Ovary (tissue), 9 donors: ENCODE measurements around the gene TEN1. TPM values are rescaled to one million over a fixed set of nuclear protein-coding genes. Genes with fewer than 3 reads are reported as not detected.

ENCODE experiments used
- DNase-seq, 5 donors: peaks; one replicate each; pipeline ENCODE4 v3.0.0-alpha.2; 2019 to 2020
- H3K27ac ChIP-seq, 2 donors: fragments of 200-600 bp; one replicate each; pipeline versions ENCODE4 v1.5.1 to v1.8.0; 2019 to 2022
- H3K27me3 ChIP-seq: fragments of 200-600 bp; one replicate; pipeline ENCODE4 v1.8.0; 2022
- H3K36me3 ChIP-seq: fragments of 200-600 bp; sonication (generic); one replicate; pipeline ENCODE4 v1.5.1; 2019
- H3K4me1 ChIP-seq: one replicate; pipeline ENCODE4 v1.8.1; 2013; ENCODE audit warnings: mild to moderate bottlenecking, moderate library complexity; ENCODE audit not compliant: insufficient read depth
- H3K4me3 ChIP-seq: fragments of 200-600 bp; sonication (generic); one replicate; pipeline ENCODE4 v1.5.1; 2017
- H3K9me3 ChIP-seq, 2 donors: fragments of 200-600 bp in 1 of 2; sonication (generic) in 1 of 2; one replicate each; pipeline versions ENCODE4 v1.5.1 to v1.8.1; 2013 to 2019; ENCODE audit warnings: mild to moderate bottlenecking in 1 of 2, moderate library complexity in 1 of 2
- CTCF ChIP-seq, 3 donors: fragments of 450-650 bp in 2 of 3; fragments of 200-600 bp in 1 of 3; IDR thresholded peaks; one replicate each; pipeline versions ENCODE4 v1.5.1 to v1.8.0; 2016 to 2022; ENCODE audit warnings: antibody characterized with exemption in 3 of 3, mild to moderate bottlenecking in 1 of 3
- EP300 ChIP-seq: sonication (generic); formaldehyde crosslinking; IDR thresholded peaks from one replicate; pipeline ENCODE4 v1.6.1; 2017; ENCODE audit warnings: antibody characterized with exemption
- POLR2A ChIP-seq: fragments of 450-650 bp; IDR thresholded peaks from one replicate; pipeline ENCODE4 v1.6.1; 2017; ENCODE audit warnings: antibody characterized with exemption, mild to moderate bottlenecking, moderate library complexity
- WGBS, 3 donors: extraction: QIAGEN DNeasy Blood & Tissue Kit in 1 of 3; methylation state at CpG; one replicate each; pipeline versions ENCODE4 v1.1.5 to v1.1.7; 2013 to 2017; 5-methylcytosine and 5-hydroxymethylcytosine counted together
- intact Hi-C, 4 donors: fragments of 100-400 bp; cut with DNase I; formaldehyde crosslinking; loops; one replicate each; pipeline versions ENCODE4 v1.11.0 to v1.15.1; 2022 to 2023
- polyA plus RNA-seq, 2 donors: library from polyadenylated mRNA; stranded (reverse); fragments of 200-250 nt in 1 of 2; fragments of 350-450 nt in 1 of 2; fragmentation: Illumina TruSeq in 1 of 2; extraction: RNeasy Lipid Tissue Mini Kit (QIAGEN cat#74804) in 1 of 2; gene quantifications; one replicate each; pipeline ENCODE4 v1.2.3, GENCODE V29; 2013 to 2014
- total RNA-seq, 7 donors: library from RNA; depleted of rRNA in 2 of 7; stranded (reverse); fragments of >200 nt in 2 of 7; fragmentation: NEBNext Ultra II Directional in 3 of 7; extraction: Animal tissue kit (Norgen Biotek cat#: 25700) in 3 of 7; gene quantifications; one replicate each; pipeline versions ENCODE4 v1.1.0 to v1.2.4, GENCODE V29; 2016 to 2023
- donor health status: DM: no; HTN: no; CAD: no; lungs with moderate emphysema.
- donor health status: DM: no; HTN: no; CAD: no.
- donor health status: Bipolar disorder and iron deficiency.
- donor health status: DM: yes; HTN: yes; CAD: no.
- donor health status: DM: no; HTN: no; CAD: no.
- donor health status: DM: yes; HTN: yes; CAD: no.

TEN1 gene
- total and polyA plus RNA-seq, 9 donors = 6.1 to 18.1 (median 10.5) TPM

DNA sequence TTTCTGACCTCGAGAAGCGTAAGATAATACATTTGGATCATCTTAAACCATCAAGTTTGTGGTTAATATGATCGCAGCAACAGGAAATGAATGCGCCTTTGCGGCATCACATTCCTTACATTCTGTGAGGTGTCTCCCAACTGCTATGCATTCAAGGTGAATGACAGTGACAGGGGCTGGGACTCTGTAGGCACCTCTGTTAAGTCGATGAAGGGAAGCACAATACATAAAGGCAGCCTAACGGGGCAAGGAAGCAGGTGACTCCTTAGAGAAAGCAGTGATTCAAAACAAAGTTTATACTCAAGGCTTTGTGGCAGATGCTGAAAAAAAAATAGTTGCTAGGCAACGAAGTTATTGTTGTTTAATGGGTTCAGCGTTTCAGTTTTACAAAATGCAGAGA lies 69.7 kb downstream of the TEN1 start:
- no peaks in the 10 kb centered on the region for H3K4me1 ChIP-seq
- WGBS, 3 donors = 75 to 83% (median 79%) methylated on average over 9 of the region's 9 CpGs
- no peaks in the 10 kb centered on the region for H3K27me3 ChIP-seq
- H3K36me3 ChIP-seq = no peaks in the 10 kb centered on the region
- no peak overlapping the region for H3K27ac ChIP-seq
- no peak overlapping the region for H3K4me3 ChIP-seq
- DNase-seq = no peak
- no peak for TF ChIP-seq POLR2A
- no peak for TF ChIP-seq CTCF (IDR thresholded peaks at IDR 0.05)
- no peak for TF ChIP-seq EP300
- intact Hi-C loops = no loop called here
- H3K9me3 ChIP-seq = no peaks in the 10 kb centered on the region

DNA sequence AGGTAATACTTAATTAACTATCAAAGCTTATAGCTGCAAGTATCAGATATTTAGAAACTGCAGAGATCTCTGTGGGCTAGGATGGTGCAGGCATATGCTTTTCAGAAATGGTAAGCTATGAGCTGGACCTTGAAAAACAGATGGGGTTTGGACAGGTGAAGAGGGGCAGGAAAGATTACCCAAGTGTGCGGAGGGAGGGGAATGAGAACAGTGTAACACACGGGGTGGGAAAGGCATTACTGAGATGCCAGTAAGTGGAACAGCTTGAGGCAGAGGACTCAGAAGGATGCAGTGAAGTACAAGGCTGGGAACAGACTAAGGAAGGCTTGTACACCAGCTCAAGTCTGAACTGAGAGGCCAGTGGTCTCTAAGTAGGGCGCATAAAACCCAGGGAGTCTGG lies 70.2 kb downstream of the TEN1 start:
- no peaks in the 10 kb centered on the region for H3K27me3 ChIP-seq
- H3K4me3 ChIP-seq = no peak overlapping the region
- H3K9me3 ChIP-seq = no peaks in the 10 kb centered on the region
- no peak for TF ChIP-seq EP300
- no peak for TF ChIP-seq POLR2A
- no peak for TF ChIP-seq CTCF (IDR thresholded peaks at IDR 0.05)
- no peak overlapping the region for H3K27ac ChIP-seq
- intact Hi-C loops = no loop called here
- DNase-seq = no peak
- WGBS, 3 donors = 83 to 92% (median 84%) methylated on average over 3 of the region's 3 CpGs
- no peaks in the 10 kb centered on the region for H3K4me1 ChIP-seq
- H3K36me3 ChIP-seq = no peaks in the 10 kb centered on the region

DNA sequence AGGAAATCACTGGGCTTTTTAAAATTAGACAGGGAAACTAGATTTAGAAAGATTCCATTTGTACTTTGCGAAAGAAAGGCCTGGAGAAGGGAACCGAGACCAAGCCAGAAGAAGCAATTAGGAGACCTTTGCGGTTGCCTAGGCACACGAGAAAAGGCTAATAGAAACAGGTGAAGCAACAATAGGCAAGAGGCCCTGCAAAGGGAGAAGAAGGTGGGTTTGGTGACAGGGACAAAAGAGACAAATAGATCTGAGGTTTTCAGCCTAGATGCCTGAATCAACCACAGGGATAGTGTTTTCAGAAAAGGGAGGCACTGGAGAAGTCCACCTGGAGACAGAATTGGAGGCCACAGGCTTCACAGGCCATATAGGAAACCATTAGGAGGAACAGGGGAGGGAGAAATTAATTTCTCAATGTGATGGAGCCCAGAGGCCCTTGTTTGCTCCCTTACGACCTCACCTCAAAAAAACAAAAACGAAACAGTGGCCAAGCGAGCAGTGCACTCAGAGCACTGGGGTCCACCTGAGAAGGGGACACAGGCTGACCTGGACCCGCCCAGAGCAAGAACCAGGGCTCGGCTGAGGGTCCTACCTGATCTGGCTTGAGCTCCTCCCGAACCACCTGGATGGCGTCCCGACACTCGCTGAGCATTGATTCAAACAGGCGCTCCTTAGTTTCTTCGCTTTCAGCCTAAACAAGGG lies 70.9 kb downstream of the TEN1 start:
- TF ChIP-seq POLR2A (no peak), EP300 (no peak), CTCF (IDR thresholded peaks at IDR 0.05) (no peak)
- H3K4me1 ChIP-seq = no peaks in the 10 kb centered on the region
- H3K9me3 ChIP-seq = no peaks in the 10 kb centered on the region
- no peak for DNase-seq
- H3K4me3 ChIP-seq = no peak overlapping the region
- no peaks in the 10 kb centered on the region for H3K27me3 ChIP-seq
- no peaks in the 10 kb centered on the region for H3K36me3 ChIP-seq
- H3K27ac ChIP-seq = no peak overlapping the region
- WGBS, 3 donors = 90 to 94% (median 92%) methylated on average over 15 of the region's 15 CpGs
- intact Hi-C loops = no loop called here

Other genes with a start within 250 kb of the TEN1 start
- gene GALK1, start 214.0 kb upstream of the TEN1 start, total RNA-seq = 10 to 100 TPM; 17.5 to 35.1 (median 27.6) TPM
- gene GALK1, start 214.0 kb upstream of the TEN1 start, polyA plus RNA-seq = 10 to 100 TPM in 1 of 2 donors, under 1 TPM in 1; 0.33 to 22.6 TPM
- gene UNK, start 194.4 kb upstream of the TEN1 start, total RNA-seq = 10 to 100 TPM; 27.5 to 58.1 (median 40.8) TPM
- gene UNK, start 194.4 kb upstream of the TEN1 start, polyA plus RNA-seq = 10 to 100 TPM; 12.7 to 34.9 TPM
- 10 to 100 TPM; 10.7 to 24.9 (median 14.1) TPM for gene UNC13D, start 134.8 kb upstream of the TEN1 start, total RNA-seq
- gene UNC13D, start 134.8 kb upstream of the TEN1 start, polyA plus RNA-seq = 10 to 100 TPM in 1 of 2 donors, 1 to 10 TPM in 1; 8.9 to 17.1 TPM
- gene WBP2, start 123.9 kb upstream of the TEN1 start, total RNA-seq = 100 to 1,000 TPM in 3 of 7 donors, 10 to 100 TPM in 4; 48.5 to 131 (median 92.7) TPM
- gene WBP2, start 123.9 kb upstream of the TEN1 start, polyA plus RNA-seq = 100 to 1,000 TPM; 118 to 184 TPM
- gene TRIM47, start 100.7 kb upstream of the TEN1 start, total RNA-seq = 10 to 100 TPM in 6 of 7 donors, 1 to 10 TPM in 1; 7.2 to 38.3 (median 18.6) TPM
- gene TRIM47, start 100.7 kb upstream of the TEN1 start, polyA plus RNA-seq = 10 to 100 TPM; 10.1 to 11.5 TPM
- gene TRIM65, start 82.3 kb upstream of the TEN1 start, total RNA-seq = 10 to 100 TPM; 17.3 to 28.0 (median 24.3) TPM
- gene TRIM65, start 82.3 kb upstream of the TEN1 start, polyA plus RNA-seq = 10 to 100 TPM; 10.4 to 18.5 TPM
- gene MRPL38, start 74.4 kb upstream of the TEN1 start, total RNA-seq = 10 to 100 TPM; 30.4 to 93.0 (median 83.4) TPM
- gene MRPL38, start 74.4 kb upstream of the TEN1 start, polyA plus RNA-seq = 10 to 100 TPM; 14.5 to 51.4 TPM
- gene FBF1, start 38.2 kb upstream of the TEN1 start, total RNA-seq = 10 to 100 TPM in 4 of 7 donors, 1 to 10 TPM in 3; 5.0 to 14.9 (median 11.2) TPM
- gene FBF1, start 38.2 kb upstream of the TEN1 start, polyA plus RNA-seq = 1 to 10 TPM; 3.0 to 7.8 TPM
- 10 to 100 TPM; 20.1 to 53.0 (median 41.1) TPM for gene ACOX1, start 74 bp upstream of the TEN1 start, total RNA-seq
- gene ACOX1, start 74 bp upstream of the TEN1 start, polyA plus RNA-seq = 10 to 100 TPM; 10.6 to 24.6 TPM
- gene CDK3, start 21.6 kb downstream of the TEN1 start, total RNA-seq = 1 to 10 TPM; 1.3 to 8.5 (median 5.5) TPM
- gene CDK3, start 21.6 kb downstream of the TEN1 start, polyA plus RNA-seq = 10 to 100 TPM in 1 of 2 donors, 1 to 10 TPM in 1; 3.6 to 10.8 TPM
- 1 to 10 TPM in 5 of 7 donors, under 1 TPM in 2; 0.33 to 7.2 (median 1.0) TPM for gene EVPL, start 48.1 kb downstream of the TEN1 start, total RNA-seq
- gene EVPL, start 48.1 kb downstream of the TEN1 start, polyA plus RNA-seq = under 1 TPM; 0.15 TPM
- gene SRP68, start 93.3 kb downstream of the TEN1 start, total RNA-seq = 10 to 100 TPM; 33.0 to 83.2 (median 70.9) TPM
- gene SRP68, start 93.3 kb downstream of the TEN1 start, polyA plus RNA-seq = 100 to 1,000 TPM in 1 of 2 donors, 10 to 100 TPM in 1; 47.3 to 101 TPM
- under 1 TPM in 1 of 7 donors, not detected in 6; 0.34 TPM for gene GALR2, start 95.5 kb downstream of the TEN1 start, total RNA-seq
- not detected for gene GALR2, start 95.5 kb downstream of the TEN1 start, polyA plus RNA-seq
- gene ZACN, start 99.9 kb downstream of the TEN1 start, total RNA-seq = under 1 TPM in 3 of 7 donors, not detected in 4; 0.10 to 0.52 (median 0.34) TPM
- 1 to 10 TPM in 1 of 2 donors, not detected in 1; 1.1 TPM for gene ZACN, start 99.9 kb downstream of the TEN1 start, polyA plus RNA-seq
- gene EXOC7, start 124.5 kb downstream of the TEN1 start, total RNA-seq = 100 to 1,000 TPM in 5 of 7 donors, 10 to 100 TPM in 2; 46.9 to 121 (median 115) TPM
- gene EXOC7, start 124.5 kb downstream of the TEN1 start, polyA plus RNA-seq = 10 to 100 TPM; 54.0 to 94.8 TPM
- 100 to 1,000 TPM in 1 of 7 donors, 1 to 10 TPM in 4, under 1 TPM in 1, not detected in 1; 0.28 to 168 (median 6.9) TPM for gene FOXJ1, start 162.0 kb downstream of the TEN1 start, total RNA-seq
- gene FOXJ1, start 162.0 kb downstream of the TEN1 start, polyA plus RNA-seq = under 1 TPM in 1 of 2 donors, not detected in 1; 0.23 TPM